ENCODE results near the gene OSBPL2.

OSBPL2 gene

DNA sequence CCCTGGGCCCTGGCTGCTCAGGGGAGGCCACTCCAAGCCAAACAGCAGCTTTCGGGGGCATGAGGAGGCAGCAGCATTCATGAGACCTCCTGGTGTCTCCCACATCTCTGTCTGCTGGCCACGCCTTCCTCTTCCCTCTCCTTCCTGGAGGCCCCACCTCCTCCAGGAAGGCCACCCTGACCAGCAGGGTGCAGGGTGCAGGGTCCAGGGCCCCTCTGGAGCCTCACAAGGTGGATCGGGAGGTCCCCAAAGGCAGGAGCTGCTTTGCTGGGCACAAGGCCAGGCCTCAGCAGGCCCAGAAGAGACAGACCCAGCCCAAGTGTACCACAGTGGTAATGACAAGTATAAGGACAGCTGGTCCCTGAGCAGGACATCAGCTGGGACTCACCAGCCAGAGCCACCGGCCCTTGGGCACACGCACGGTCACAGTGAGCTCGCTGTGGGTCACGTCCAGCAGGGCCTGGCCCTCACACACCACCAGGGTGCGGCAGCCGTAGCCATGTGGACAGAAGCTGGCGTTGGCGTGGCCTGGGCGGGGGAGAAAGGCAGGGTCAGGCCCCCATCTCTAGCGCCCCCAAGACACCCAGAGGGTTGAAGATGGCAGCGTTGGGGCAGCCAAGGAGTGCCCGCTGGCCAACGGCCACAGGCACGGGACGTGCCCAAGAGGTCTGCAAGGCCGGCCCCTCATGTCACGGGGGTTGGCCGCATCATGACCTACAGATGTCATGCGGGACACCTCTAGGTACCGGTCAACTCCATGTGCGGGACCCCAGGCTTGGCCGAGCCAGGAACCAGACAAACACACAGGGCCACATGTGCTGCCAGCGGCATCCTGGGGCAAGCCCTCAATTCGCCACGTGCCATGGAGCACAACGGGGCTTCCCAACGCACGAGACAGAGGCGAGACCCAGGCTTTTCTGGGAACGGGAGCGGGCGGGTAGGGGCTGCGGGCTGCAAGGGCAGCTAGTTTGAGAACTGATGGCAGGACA lies 91.4 kb downstream of the OSBPL2 start:
- DNase-seq, result no peak

- no peak for DNase-seq
Observed at GRCh38 chr20:62330576-62331317, 92.4 kb downstream of the OSBPL2 start.

DNA sequence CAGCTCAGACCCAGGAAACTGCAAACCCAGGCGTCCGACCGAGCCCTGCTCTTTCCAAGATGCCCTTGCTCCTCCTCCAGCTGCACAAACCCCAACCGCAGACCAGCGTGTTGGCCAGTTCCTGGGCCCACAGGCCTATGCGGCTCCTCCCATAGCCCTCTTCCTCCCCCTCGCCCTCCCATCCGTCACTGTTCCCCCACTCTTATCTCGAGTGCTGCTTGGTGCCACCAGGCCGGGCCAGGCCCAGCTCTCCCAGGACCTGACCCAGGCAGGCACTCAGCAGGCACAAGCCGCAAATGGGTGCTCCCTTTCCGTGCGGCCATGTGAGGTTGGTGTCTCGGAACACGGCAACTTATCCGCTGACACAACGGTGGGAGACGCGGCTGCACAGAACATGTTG lies 93.0 kb downstream of the OSBPL2 start:
- DNase-seq, result no peak

GRCh38 chr20:62332421-62332820 lies 94.1 kb downstream of the OSBPL2 start:
- no peak for DNase-seq

GRCh38 chr20:62332989-62333819 lies 94.9 kb downstream of the OSBPL2 start:
- no peak for DNase-seq

DNA sequence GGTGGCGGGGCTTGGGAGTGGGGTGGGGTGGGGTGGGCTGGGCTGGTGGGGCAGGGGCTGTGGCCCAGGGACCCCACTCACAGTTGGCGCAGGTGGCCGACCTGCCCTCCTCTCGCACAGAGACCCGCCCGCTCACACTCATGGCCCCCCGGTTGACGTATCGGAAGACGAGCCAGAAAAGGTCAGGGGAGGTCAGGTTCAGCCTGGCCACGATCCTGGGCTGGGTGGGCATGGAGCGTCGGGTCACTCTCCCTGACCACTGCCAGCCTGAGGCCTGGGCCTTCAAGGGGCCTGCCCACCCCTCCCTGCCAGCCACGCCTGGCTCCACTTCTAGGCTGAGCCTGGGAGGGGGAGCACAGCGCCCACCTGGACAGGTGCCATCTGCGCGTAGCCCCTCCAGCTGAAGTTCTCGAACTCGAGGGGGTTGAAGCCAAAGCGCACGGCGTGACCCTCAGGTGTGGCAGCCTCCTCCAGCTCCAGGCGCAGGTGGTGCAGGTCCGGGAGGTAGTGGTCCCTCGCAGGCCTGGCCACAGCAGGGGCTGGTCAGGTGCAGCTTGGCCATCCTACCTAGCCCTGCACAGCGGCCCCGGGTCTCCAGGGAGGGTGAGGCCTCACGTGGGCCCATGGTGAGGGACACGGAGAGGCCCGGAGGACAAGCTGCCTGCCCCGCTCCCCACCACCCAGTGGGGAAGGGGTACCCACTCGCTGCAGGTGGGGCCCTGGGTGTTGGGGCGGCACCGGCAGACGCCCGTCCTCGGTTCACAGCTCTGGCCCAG lies 95.7 kb downstream of the OSBPL2 start:
- no peak for DNase-seq

DNA sequence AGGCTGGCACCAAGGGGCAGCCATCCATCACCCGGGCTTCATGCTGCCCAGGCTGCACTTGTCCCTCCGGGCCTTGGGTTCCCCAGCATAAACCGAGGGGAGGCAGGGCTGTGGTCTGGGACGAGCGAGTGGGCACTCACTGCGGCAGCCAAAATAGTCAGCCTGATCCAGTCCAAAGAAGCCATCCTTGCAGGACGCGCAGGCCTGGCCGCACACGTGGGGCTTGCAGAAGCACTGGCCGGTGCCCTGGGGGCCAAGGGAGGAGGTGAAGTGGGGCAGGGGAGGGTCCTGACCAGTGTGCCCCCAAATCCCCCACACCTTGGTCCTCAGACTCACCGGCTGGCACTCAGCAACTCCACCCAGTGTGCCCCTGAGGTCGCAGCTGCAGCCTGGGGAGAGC lies 96.6 kb downstream of the OSBPL2 start:
- DNase-seq, result no peak

- no peak for DNase-seq
Observed at GRCh38 chr20:62335532-62335931, 97.2 kb downstream of the OSBPL2 start.

- no peak for DNase-seq
Observed at GRCh38 chr20:62336329-62336728, 98.0 kb downstream of the OSBPL2 start.

DNA sequence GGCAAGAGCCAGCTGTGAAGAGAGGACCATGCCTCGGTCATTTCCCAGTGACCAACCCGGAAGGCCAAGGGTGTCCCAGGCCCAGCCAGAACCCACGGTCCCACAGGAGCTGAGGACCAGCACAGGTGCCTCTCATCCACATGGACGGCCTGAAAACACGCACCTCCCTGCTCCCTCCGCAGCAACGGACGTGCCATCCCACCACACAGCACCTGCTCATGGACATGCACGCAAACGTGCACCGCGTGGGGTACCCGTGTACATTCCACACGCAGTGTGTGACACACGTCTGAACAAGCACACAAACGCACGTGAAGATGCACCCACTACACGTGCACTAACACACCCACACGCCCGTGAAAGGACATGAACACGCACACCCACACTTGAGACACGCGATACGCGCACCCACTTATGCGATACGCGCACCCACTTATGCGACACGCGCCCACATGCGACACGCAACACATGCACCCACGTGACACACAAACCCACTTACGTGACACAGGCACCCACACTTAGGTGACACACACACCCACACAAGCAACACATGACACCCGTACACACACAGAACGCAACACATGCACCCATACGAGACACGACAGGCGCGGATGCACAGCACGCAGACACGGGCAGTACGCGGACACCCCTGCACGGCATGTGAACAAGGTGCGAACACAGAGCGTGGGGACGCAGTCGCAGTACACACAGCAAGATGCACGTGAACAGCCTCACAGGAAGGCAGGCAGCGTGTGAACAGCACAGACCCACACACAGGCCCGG lies 98.6 kb downstream of the OSBPL2 start:
- no peak for DNase-seq

- DNase-seq, result no peak
Observed at GRCh38 chr20:62337558-62338293, 99.4 kb downstream of the OSBPL2 start.

DNA sequence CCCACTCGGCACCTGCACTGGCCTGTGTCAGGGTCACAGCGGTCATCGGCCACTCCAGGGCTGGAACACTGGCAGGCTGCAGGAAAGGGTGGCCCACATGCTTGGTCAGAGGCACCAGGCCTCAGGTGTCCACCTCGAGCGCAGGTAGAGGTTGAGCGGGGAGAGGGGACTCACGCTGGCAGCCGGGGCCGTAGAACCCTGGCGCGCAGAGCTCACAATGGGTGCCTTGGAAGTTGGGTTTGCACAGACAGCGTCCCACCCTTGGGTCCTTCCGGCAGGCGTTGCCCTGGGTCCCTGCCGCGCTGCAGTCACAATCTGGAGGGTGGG lies 99.9 kb downstream of the OSBPL2 start:
- no peak for DNase-seq

DNA sequence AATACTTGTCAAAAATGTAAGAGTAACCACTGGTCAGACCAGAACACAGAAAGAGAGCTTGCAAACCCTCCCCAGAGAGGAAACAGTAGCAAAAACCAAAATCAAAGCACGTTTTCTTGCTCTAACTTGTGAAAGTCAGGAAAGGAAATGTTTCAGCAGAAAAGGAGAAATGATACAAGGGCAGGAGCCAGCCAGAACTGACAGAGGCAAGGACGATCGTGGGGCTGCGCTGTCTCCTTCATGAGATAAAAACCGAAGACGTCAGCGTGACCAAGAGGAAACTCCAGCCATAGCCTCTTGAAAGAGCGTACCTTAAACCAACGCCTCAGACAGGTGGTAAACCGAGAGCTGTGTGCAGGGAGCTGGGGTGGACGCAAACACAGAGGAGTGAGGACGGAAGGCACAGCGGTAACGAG lies 101.3 kb downstream of the OSBPL2 start:
- no peak for DNase-seq

GRCh38 chr20:62342910-62343309 lies 104.6 kb downstream of the OSBPL2 start:
- DNase-seq, result no peak

GRCh38 chr20:62344092-62344491 lies 105.8 kb downstream of the OSBPL2 start:
- DNase-seq, result no peak

GRCh38 chr20:62344782-62345181 lies 106.5 kb downstream of the OSBPL2 start:
- no peak for DNase-seq
